ENCODE measurements around the gene NFE2L1. TPM values are rescaled to one million over a fixed set of nuclear protein-coding genes. Genes with fewer than 3 reads are reported as not detected.

The NFE2L1 gene
- total and polyA plus RNA-seq, 9 of the 15 experiments (the other 6 are each of a cell fraction or from before 2014, with no cell fraction given) = 2.0 to 68.6 (median 39.7) TPM

DNA sequence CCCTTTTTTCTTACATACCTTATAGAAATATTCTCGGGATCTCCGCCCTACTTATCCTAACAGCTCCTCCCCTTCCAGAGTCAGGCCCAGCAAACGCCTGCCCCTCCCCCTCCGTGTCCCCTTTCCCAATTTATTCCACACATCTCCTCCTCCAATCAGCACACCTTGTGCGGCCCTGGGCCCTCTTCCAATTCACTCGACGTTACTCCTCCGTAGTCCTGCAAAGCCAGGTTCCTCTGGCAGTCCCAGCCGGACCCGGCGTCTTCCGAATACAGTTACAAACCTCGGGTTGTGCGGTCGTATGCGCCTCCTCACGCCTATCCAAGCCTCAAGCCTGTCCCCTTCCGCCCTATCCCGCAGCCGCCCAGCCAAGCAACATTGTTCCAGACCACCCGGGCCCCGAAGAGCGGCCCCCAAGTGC, 52.4 kb downstream of the NFE2L1 start:
- no peak for TF ChIP-seq FOXK1 (CRISPR knock-in tag; IDR thresholded peaks at IDR 0.05; ENCODE audit: borderline replicate concordance)
- no peak for TF ChIP-seq RBM39 (optimal IDR thresholded peaks at IDR 0.05; ENCODE audit: low read depth, low read length)
- TF ChIP-seq ESRRA (IDR thresholded peaks at IDR 0.05; ENCODE audit: borderline replicate concordance, low read depth) = 0 out of 2 replicates have a peak, but pooled peaks have one; percentile 5
- no peak for TF ChIP-seq SETDB1 (IDR thresholded peaks at IDR 0.05; ENCODE audit: low read length)
- TF ChIP-seq KLF1 (tag; IDR thresholded peaks at IDR 0.05) = no peak
- no peak for TF ChIP-seq OTX1 (CRISPR knock-in tag; IDR thresholded peaks at IDR 0.05)
- 0 out of 2 replicates have a peak, but pooled peaks have one; percentile 40 for TF ChIP-seq DIDO1 (tag; IDR thresholded peaks at IDR 0.05; ENCODE audit: low read depth)
- no peak for TF ChIP-seq YBX1 (IDR thresholded peaks at IDR 0.05)
- TF ChIP-seq LEF1 (IDR thresholded peaks at IDR 0.05) = 0 out of 2 replicates have a peak, but pooled peaks have one; percentile 9
- TF ChIP-seq HDAC1 (IDR thresholded peaks at IDR 0.05) = peak in 1 of 2 experiments; percentile 16; a peak in 1 of 4 replicates
- no peak for TF ChIP-seq ETS2 (tag; IDR thresholded peaks at IDR 0.05; ENCODE audit: borderline replicate concordance, poor library complexity, severe bottlenecking)
- TF ChIP-seq, protein P1, sequence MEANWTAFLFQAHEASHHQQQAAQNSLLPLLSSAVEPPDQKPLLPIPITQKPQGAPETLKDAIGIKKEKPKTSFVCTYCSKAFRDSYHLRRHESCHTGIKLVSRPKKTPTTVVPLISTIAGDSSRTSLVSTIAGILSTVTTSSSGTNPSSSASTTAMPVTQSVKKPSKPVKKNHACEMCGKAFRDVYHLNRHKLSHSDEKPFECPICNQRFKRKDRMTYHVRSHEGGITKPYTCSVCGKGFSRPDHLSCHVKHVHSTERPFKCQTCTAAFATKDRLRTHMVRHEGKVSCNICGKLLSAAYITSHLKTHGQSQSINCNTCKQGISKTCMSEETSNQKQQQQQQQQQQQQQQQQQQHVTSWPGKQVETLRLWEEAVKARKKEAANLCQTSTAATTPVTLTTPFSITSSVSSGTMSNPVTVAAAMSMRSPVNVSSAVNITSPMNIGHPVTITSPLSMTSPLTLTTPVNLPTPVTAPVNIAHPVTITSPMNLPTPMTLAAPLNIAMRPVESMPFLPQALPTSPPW (CRISPR knock-in tag; IDR thresholded peaks at IDR 0.05) = no peak
- TF ChIP-seq MCM2 (IDR thresholded peaks at IDR 0.05; ENCODE audit: low read depth) = no peak
- TF ChIP-seq PPARD (CRISPR knock-in tag; IDR thresholded peaks at IDR 0.05) = no peak
- TF ChIP-seq PTRF (tag; IDR thresholded peaks at IDR 0.05) = no peak
- TF ChIP-seq BCL6 (CRISPR knock-in tag; IDR thresholded peaks at IDR 0.05) = no peak
- TF ChIP-seq PML (IDR thresholded peaks at IDR 0.05; ENCODE audit: low read length) = 0 out of 2 replicates have a peak, but pooled peaks have one; percentile 22
- TF ChIP-seq ZNF76 (CRISPR knock-in tag; IDR thresholded peaks at IDR 0.05; ENCODE audit: borderline replicate concordance) = no peak
- TF ChIP-seq HDAC2 (IDR thresholded peaks at IDR 0.05) = peak; percentile 62; the same call in 1 of the 2 replicates
- TF ChIP-seq HDGF (IDR thresholded peaks at IDR 0.05) = peak; percentile 47; the same call in 1 of the 2 replicates
- H3K27ac ChIP-seq (ENCODE audit: extremely low read depth, low read depth, low read length) = peak overlapping the region; percentile 72
- ChIA-PET CTCF (ENCODE audit: low intra/inter-chr PET ratio) (no interaction called here), POLR2A (interaction anchor here (0.6 to 1.5 kb wide), 10 partner anchors 10 to 895 kb away, joined by 3 to 7 read pairs (median 3); partner anchors contain the start of gene NFE2L1)
- peak overlapping the region; percentile 82 for H3K4me2 ChIP-seq (ENCODE audit: insufficient read depth, low read length)
- H3K9me1 ChIP-seq (ENCODE audit: control insufficient read depth, insufficient read depth, low read length) = no peaks in the 10 kb centered on the region
- DNase-seq (ENCODE audit: extremely low read depth in 1 of 4, low spot score in 3 of 4) (peak; percentile 43 to 69 (median 60)), ATAC-seq (peak; percentile 57), FAIRE-seq (peak; percentile 19)
- H3K79me2 ChIP-seq (ENCODE audit: control insufficient read depth, insufficient read depth, low read length) = peaks cover 44% of the 10 kb centered on the region
- peak overlapping the region; percentile 97 for H2AFZ ChIP-seq (ENCODE audit: low read depth, low read length)
- in situ Hi-C loops (cut with MboI) (no loop called here), intact Hi-C loops (cut with micrococcal nuclease) (no loop called here)
- no peaks in the 10 kb centered on the region for H4K20me1 ChIP-seq (replicated peaks; ENCODE audit: control insufficient read depth, insufficient read depth, low read length)
- peaks cover 3 to 22% of the 10 kb centered on the region in 2 experiments; a peak in 3 of 5 replicates for H3K4me1 ChIP-seq (replicated peaks in 1 of 2; ENCODE audit: control insufficient read depth in 2 of 2, insufficient read depth in 2 of 2, low read length in 2 of 2)
- 0 out of 2 replicates have a peak, but pooled peaks cover 3% of the 10 kb centered on the region for H3K9me3 ChIP-seq (replicated peaks; ENCODE audit: control insufficient read depth, insufficient read depth, low read depth, low read length)
- BruUV-seq (replicated peaks) = no TSS peak
- peak overlapping the region; percentile 71 to 95 for H3K9ac ChIP-seq (ENCODE audit: insufficient read depth in 1 of 2, low read depth in 2 of 2, low read length in 2 of 2)
- no peaks in the 10 kb centered on the region for H3K27me3 ChIP-seq (ENCODE audit: control insufficient read depth in 2 of 2, insufficient read depth in 2 of 2, low read length in 2 of 2)
- H3K36me3 ChIP-seq (ENCODE audit: control insufficient read depth, insufficient read depth, low read length) = peaks cover 8% of the 10 kb centered on the region; the same call in 1 of the 3 replicates
- WGBS (ENCODE audit: insufficient coverage, low coverage, missing lambda C conversion rate) = under 1% methylated on average over 20 of the region's 23 CpGs
- peak overlapping the region; percentile 69 for H3K4me3 ChIP-seq
